Aorta (tissue), 5 donors: ENCODE results near the gene ZNF763. TPM values are rescaled to one million over a fixed set of nuclear protein-coding genes. Genes with fewer than 3 reads are reported as not detected.
A peak's percentile ranks its signal among the peaks of the same experiment; 100 is the strongest.
"Not testable (repeated sequence)": the region's sequence is repeated elsewhere in the genome, so short reads cannot be mapped to it uniquely, and the experiment has no call there.

ENCODE experiments used
- ATAC-seq: fragments of 200-7000 bp; cut with Tn5 transposase; one replicate; pipeline ENCODE4 v1.9.1; 2022; ENCODE audit warnings: moderate library complexity; ENCODE audit not compliant: low FRiP score
- DNase-seq, 2 donors: peaks; one replicate each; pipeline ENCODE4 v3.0.0-alpha.2; 2020
- H3K27ac ChIP-seq, 2 donors: one replicate each; pipeline ENCODE4 v1.5.1; 2013; ENCODE audit warnings: low read length in 2 of 2, mild to moderate bottlenecking in 2 of 2, moderate library complexity in 2 of 2, control low read depth in 1 of 2, inconsistent platforms in 1 of 2, low read depth in 1 of 2
- H3K27me3 ChIP-seq, 2 donors: one replicate each; pipeline ENCODE4 v1.6.1; 2013; ENCODE audit warnings: control low read depth in 1 of 2, low read length in 1 of 2, mild to moderate bottlenecking in 1 of 2, moderate library complexity in 1 of 2; ENCODE audit not compliant: insufficient read depth in 2 of 2, control insufficient read depth in 1 of 2
- H3K36me3 ChIP-seq, 2 donors: one replicate each; pipeline ENCODE4 v1.6.1; 2013; ENCODE audit warnings: control low read depth in 1 of 2, low read length in 1 of 2, mild to moderate bottlenecking in 1 of 2; ENCODE audit not compliant: insufficient read depth in 2 of 2, control insufficient read depth in 1 of 2
- H3K4me1 ChIP-seq, 2 donors: one replicate each; pipeline ENCODE4 v1.6.1; 2013; ENCODE audit warnings: low read length in 2 of 2, control low read depth in 1 of 2, mild to moderate bottlenecking in 1 of 2, moderate library complexity in 1 of 2; ENCODE audit not compliant: insufficient read depth in 2 of 2, control insufficient read depth in 1 of 2
- H3K4me3 ChIP-seq, 2 donors: one replicate each; pipeline ENCODE4 v1.5.1; 2013; ENCODE audit warnings: low read length in 2 of 2, control low read depth in 1 of 2, mild to moderate bottlenecking in 1 of 2
- H3K9me3 ChIP-seq: one replicate; pipeline ENCODE4 v1.6.1; 2013; ENCODE audit warnings: mild to moderate bottlenecking, low read length; ENCODE audit not compliant: control insufficient read depth
- WGBS, 2 donors: extraction: QIAGEN DNeasy Blood & Tissue Kit; methylation state at CpG; one replicate each; pipeline ENCODE4 v1.1.7; 2013; 5-methylcytosine and 5-hydroxymethylcytosine counted together
- intact Hi-C, 2 donors: fragments of 100-400 bp; cut with DNase I; formaldehyde crosslinking; loops; one replicate each; pipeline versions ENCODE4 v1.14.2 to v1.15.0; 2022
- polyA plus RNA-seq, 2 donors: library from polyadenylated mRNA; stranded (reverse); fragments of 200-250 nt; gene quantifications; one replicate each; pipeline ENCODE4 v1.2.3, GENCODE V29; 2013
- total RNA-seq, 2 donors: library from RNA; stranded (reverse); fragmentation: NEBNext Ultra II Directional; extraction: Animal tissue kit (Norgen Biotek cat#: 25700); gene quantifications; one replicate each; pipeline ENCODE4 v1.2.1, GENCODE V29; 2021
- donor health status: healthy with polysubstance abuse.
- donor health status: Bipolar disorder and iron deficiency.
- donor health status: DM: no; HTN: no; CAD: no.
- donor health status: DM: no; HTN: no; CAD: no.
- donor health status: DM: yes; HTN: yes; CAD: no.

ZNF763 gene
- total and polyA plus RNA-seq, 4 donors = 1.9 to 5.1 (median 3.2) TPM

GRCh38 chr19:11982526-11982925 lies 17.7 kb downstream of the ZNF763 start:
- H3K27ac ChIP-seq = no peak overlapping the region
- no peaks in the 10 kb centered on the region for H3K27me3 ChIP-seq
- H3K4me1 ChIP-seq = no peaks in the 10 kb centered on the region
- 76 to 80% methylated on average over 4 of the region's 4 CpGs for WGBS, 2 donors
- no peak overlapping the region for H3K4me3 ChIP-seq
- DNase-seq (no peak), ATAC-seq (no peak)
- peaks cover 0 to 8% of the 10 kb centered on the region in 2 donors for H3K36me3 ChIP-seq
- peaks cover 13% of the 10 kb centered on the region for H3K9me3 ChIP-seq
- intact Hi-C loops = no loop called here

GRCh38 chr19:11984986-11985385 lies 20.1 kb downstream of the ZNF763 start:
- WGBS, 2 donors = 27 to 31% methylated on average over 5 of the region's 5 CpGs
- no peak overlapping the region for H3K4me3 ChIP-seq
- ATAC-seq = no peak
- no peaks in the 10 kb centered on the region for H3K4me1 ChIP-seq
- peaks cover 7% of the 10 kb centered on the region for H3K9me3 ChIP-seq
- DNase-seq = no peak
- no peaks in the 10 kb centered on the region for H3K36me3 ChIP-seq
- H3K27ac ChIP-seq = no peak overlapping the region
- intact Hi-C loops = loop anchor here (5.0 kb wide), 2 partner anchors 103 to 188 kb away; partner anchors contain the start of gene ZNF491 (in 1 of the 2)
- H3K27me3 ChIP-seq = no peaks in the 10 kb centered on the region

GRCh38 chr19:11986754-11987153 lies 21.9 kb downstream of the ZNF763 start:
- H3K27me3 ChIP-seq = no peaks in the 10 kb centered on the region
- no peaks in the 10 kb centered on the region for H3K36me3 ChIP-seq
- peaks cover 1% of the 10 kb centered on the region for H3K9me3 ChIP-seq
- H3K4me3 ChIP-seq = no peak overlapping the region
- DNase-seq (no peak), ATAC-seq (no peak)
- no peaks in the 10 kb centered on the region for H3K4me1 ChIP-seq
- 94 to 95% methylated on average over 17 of the region's 17 CpGs for WGBS, 2 donors
- intact Hi-C loops = loop anchor here (1.0 to 5.0 kb wide), 4 partner anchors 22 to 189 kb away; partner anchors contain the start of gene ZNF491 (in 2 of the 2)
- H3K27ac ChIP-seq = no peak overlapping the region

GRCh38 chr19:11987405-11988281 lies 22.8 kb downstream of the ZNF763 start:
- Histone ChIP-seq H3K27ac (peak overlapping the region in 1 of 2 donors; percentile 46), H3K4me1 (no peaks in the 10 kb centered on the region), H3K36me3 (no peaks in the 10 kb centered on the region), H3K4me3 (peak overlapping the region; percentile 55 to 83), H3K27me3 (no peaks in the 10 kb centered on the region), H3K9me3 (peaks cover under 1% of the 10 kb centered on the region)
- ATAC-seq = peak; percentile 99
- whole genome bisulfite sequencing, 2 donors = 0 to 1% methylated on average over 51 to 54 of the region's 54 CpGs
- DNase-seq = peak; percentile 99
- intact Hi-C loops = loop anchor here (1.0 to 5.0 kb wide), 5 partner anchors 23 to 190 kb away; partner anchors contain the start of genes ZNF491 (in 2 of the 2) and ZNF700 (in 2 of the 2)

- intact Hi-C loops = loop anchor here (2.0 to 5.0 kb wide), 3 partner anchors 64 to 192 kb away; partner anchors contain the start of genes ZNF700 (in 2 of the 2) and ZNF491 (in 1 of the 2)
- DNase-seq = no peak
- Histone ChIP-seq H3K27ac (no peak overlapping the region), H3K27me3 (no peaks in the 10 kb centered on the region), H3K36me3 (no peaks in the 10 kb centered on the region), H3K4me1 (no peaks in the 10 kb centered on the region), H3K9me3 (no peaks in the 10 kb centered on the region), H3K4me3 (no peak overlapping the region)
- 67% methylated on average over 9 of the region's 9 CpGs for WGBS, 2 donors
- ATAC-seq = no peak
Measured at GRCh38 chr19:11989112-11989456, 24.2 kb downstream of the ZNF763 start.

- H3K4me3 ChIP-seq, intact Hi-C loops, ATAC-seq, H3K4me1 ChIP-seq, H3K36me3 ChIP-seq, DNase-seq, H3K9me3 ChIP-seq, H3K27me3 ChIP-seq, H3K27ac ChIP-seq: not testable (repeated sequence)
- 74 to 85% methylated on average over 4 of the region's 4 CpGs for WGBS, 2 donors
Measured at GRCh38 chr19:11991921-11992320, 27.1 kb downstream of the ZNF763 start.

- DNase-seq (no peak), ATAC-seq (no peak)
- H3K4me1 ChIP-seq = no peaks in the 10 kb centered on the region
- H3K27ac ChIP-seq = no peak overlapping the region
- H3K36me3 ChIP-seq = no peaks in the 10 kb centered on the region
- intact Hi-C loops = no loop called here
- H3K4me3 ChIP-seq = no peak overlapping the region
- WGBS, 2 donors = 30 to 44% methylated on average over 1 of the region's 1 CpG
- no peaks in the 10 kb centered on the region for H3K9me3 ChIP-seq
- no peaks in the 10 kb centered on the region for H3K27me3 ChIP-seq
Measured at GRCh38 chr19:11995174-11995573, 30.3 kb downstream of the ZNF763 start.

- intact Hi-C loops = loop anchor here in 1 of 2 donors (10.0 kb wide), 1 partner anchor 286 kb away; no protein-coding TSS in a partner anchor
- WGBS, 2 donors = 47 to 58% methylated on average over 9 of the region's 9 CpGs
- Histone ChIP-seq H3K36me3 (peaks cover 0 to 2% of the 10 kb centered on the region in 2 donors), H3K4me3 (no peak overlapping the region), H3K4me1 (no peaks in the 10 kb centered on the region), H3K27ac (no peak overlapping the region), H3K9me3 (no peaks in the 10 kb centered on the region), H3K27me3 (no peaks in the 10 kb centered on the region)
- DNase-seq (no peak), ATAC-seq (no peak)
Measured at GRCh38 chr19:12000152-12000981, 35.5 kb downstream of the ZNF763 start.
